ENCODE results near the gene BMPER. TPM values are rescaled to one million over a fixed set of nuclear protein-coding genes. Genes with fewer than 3 reads are reported as not detected.

BMPER gene
- total and polyA plus RNA-seq, 2 experiments from 2014 or later, result 40.5 to 97.3 TPM

- H3K4me2 ChIP-seq (ENCODE audit: unreplicated experiment), result no peak overlapping the region
- TF ChIP-seq EZH2 (IDR thresholded peaks at IDR 0.05; ENCODE audit: insufficient read depth, poor library complexity, severe bottlenecking), result no peak
- no peak for TF ChIP-seq EZH2phosphoT487 (IDR thresholded peaks at IDR 0.05; ENCODE audit: insufficient read depth, low read depth)
- H4K20me1 ChIP-seq (ENCODE audit: insufficient read depth), result no peaks in the 10 kb centered on the region
- H3K27me3 ChIP-seq (replicated peaks; ENCODE audit: insufficient read depth), result no peaks in the 10 kb centered on the region
- H3K9me2 ChIP-seq (ENCODE audit: insufficient read depth), result no peaks in the 10 kb centered on the region
- no peak overlapping the region for H3K4me3 ChIP-seq
- 88 to 90% methylated on average over 4 of the region's 4 CpGs for WGBS, 2 experiments (ENCODE audit: low coverage in 1 of 2, low lambda C conversion rate in 2 of 2, missing lambda C conversion rate in 2 of 2)
- peaks cover 26% of the 10 kb centered on the region for H3F3A ChIP-seq (ENCODE audit: insufficient read depth)
- peaks cover 18% of the 10 kb centered on the region for H3K36me3 ChIP-seq (ENCODE audit: low read depth)
- H3K4me1 ChIP-seq (ENCODE audit: insufficient read depth), result peaks cover 32% of the 10 kb centered on the region
- no peak for DNase-seq
- in situ Hi-C loops (cut with MboI), result no loop called here
- H3K9ac ChIP-seq, result no peak overlapping the region
- H3K27ac ChIP-seq, result no peak overlapping the region
- no peaks in the 10 kb centered on the region for H3K9me3 ChIP-seq (ENCODE audit: low read depth)
- 0 out of 2 replicates have a peak, but pooled peaks cover 10% of the 10 kb centered on the region for H3K79me2 ChIP-seq (ENCODE audit: insufficient read depth)
- H2AFZ ChIP-seq, result no peak overlapping the region
Observed at GRCh38 chr7:34015651-34016050, 110.3 kb downstream of the BMPER start.

GRCh38 chr7:34016876-34017275 lies 111.5 kb downstream of the BMPER start:
- Histone ChIP-seq H3K4me2 (ENCODE audit: unreplicated experiment) (no peak overlapping the region), H3K9me2 (ENCODE audit: insufficient read depth) (no peaks in the 10 kb centered on the region), H3F3A (ENCODE audit: insufficient read depth) (peaks cover 13% of the 10 kb centered on the region), H3K4me3 (no peak overlapping the region), H3K79me2 (ENCODE audit: insufficient read depth) (0 out of 2 replicates have a peak, but pooled peaks cover 10% of the 10 kb centered on the region), H3K9me3 (ENCODE audit: low read depth) (no peaks in the 10 kb centered on the region), H2AFZ (no peak overlapping the region), H3K9ac (no peak overlapping the region), H3K27me3 (replicated peaks; ENCODE audit: insufficient read depth) (no peaks in the 10 kb centered on the region), H3K36me3 (ENCODE audit: low read depth) (peaks cover 18% of the 10 kb centered on the region), H3K4me1 (ENCODE audit: insufficient read depth) (peaks cover 27% of the 10 kb centered on the region), H4K20me1 (ENCODE audit: insufficient read depth) (no peaks in the 10 kb centered on the region), H3K27ac (no peak overlapping the region)
- WGBS, 2 experiments (ENCODE audit: low coverage in 1 of 2, low lambda C conversion rate in 2 of 2, missing lambda C conversion rate in 2 of 2), result 81 to 93% methylated on average over 3 of the region's 3 CpGs
- no peak for TF ChIP-seq EZH2 (IDR thresholded peaks at IDR 0.05; ENCODE audit: insufficient read depth, poor library complexity, severe bottlenecking)
- no peak for TF ChIP-seq EZH2phosphoT487 (IDR thresholded peaks at IDR 0.05; ENCODE audit: insufficient read depth, low read depth)
- in situ Hi-C loops (cut with MboI), result no loop called here
- DNase-seq, result no peak

- Histone ChIP-seq H3K27me3 (replicated peaks; ENCODE audit: insufficient read depth) (no peaks in the 10 kb centered on the region), H3K79me2 (ENCODE audit: insufficient read depth) (0 out of 2 replicates have a peak, but pooled peaks cover 17% of the 10 kb centered on the region), H3K27ac (no peak overlapping the region), H3K9me2 (ENCODE audit: insufficient read depth) (no peaks in the 10 kb centered on the region), H3K4me3 (no peak overlapping the region), H2AFZ (no peak overlapping the region), H3K4me1 (ENCODE audit: insufficient read depth) (peaks cover 18% of the 10 kb centered on the region), H3F3A (ENCODE audit: insufficient read depth) (no peaks in the 10 kb centered on the region; the same call in 1 of the 2 replicates), H4K20me1 (ENCODE audit: insufficient read depth) (no peaks in the 10 kb centered on the region), H3K9ac (no peak overlapping the region), H3K4me2 (ENCODE audit: unreplicated experiment) (no peak overlapping the region), H3K36me3 (ENCODE audit: low read depth) (peaks cover 18% of the 10 kb centered on the region), H3K9me3 (ENCODE audit: low read depth) (no peaks in the 10 kb centered on the region)
- peak; percentile 32 for DNase-seq
- in situ Hi-C loops (cut with MboI), result no loop called here
- no peak for TF ChIP-seq EZH2 (IDR thresholded peaks at IDR 0.05; ENCODE audit: insufficient read depth, poor library complexity, severe bottlenecking)
- no peak for TF ChIP-seq EZH2phosphoT487 (IDR thresholded peaks at IDR 0.05; ENCODE audit: insufficient read depth, low read depth)
- 91 to 94% methylated on average over 7 of the region's 7 CpGs for WGBS, 2 experiments (ENCODE audit: low coverage in 1 of 2, low lambda C conversion rate in 2 of 2, missing lambda C conversion rate in 2 of 2)
Observed at GRCh38 chr7:34019301-34019790, 114.0 kb downstream of the BMPER start.

GRCh38 chr7:34022626-34023025 lies 117.3 kb downstream of the BMPER start:
- in situ Hi-C loops (cut with MboI), result no loop called here
- TF ChIP-seq EZH2 (IDR thresholded peaks at IDR 0.05; ENCODE audit: insufficient read depth, poor library complexity, severe bottlenecking), result no peak
- TF ChIP-seq EZH2phosphoT487 (IDR thresholded peaks at IDR 0.05; ENCODE audit: insufficient read depth, low read depth), result no peak
- WGBS, 2 experiments (ENCODE audit: low coverage in 1 of 2, low lambda C conversion rate in 2 of 2, missing lambda C conversion rate in 2 of 2), result 88 to 92% methylated on average over 5 of the region's 5 CpGs
- no peaks in the 10 kb centered on the region for H3K27me3 ChIP-seq (replicated peaks; ENCODE audit: insufficient read depth)
- H3K27ac ChIP-seq, result no peak overlapping the region
- H3K36me3 ChIP-seq (ENCODE audit: low read depth), result 0 out of 2 replicates have a peak, but pooled peaks cover 4% of the 10 kb centered on the region
- no peak overlapping the region for H3K4me3 ChIP-seq
- peaks cover 6% of the 10 kb centered on the region; the same call in 1 of the 2 replicates for H3K79me2 ChIP-seq (ENCODE audit: insufficient read depth)
- DNase-seq, result no peak
- no peak overlapping the region for H3K4me2 ChIP-seq (ENCODE audit: unreplicated experiment)
- H3K9me2 ChIP-seq (ENCODE audit: insufficient read depth), result no peaks in the 10 kb centered on the region
- H4K20me1 ChIP-seq (ENCODE audit: insufficient read depth), result no peaks in the 10 kb centered on the region
- H3K4me1 ChIP-seq (ENCODE audit: insufficient read depth), result peaks cover 18% of the 10 kb centered on the region
- no peaks in the 10 kb centered on the region; the same call in 1 of the 2 replicates for H3F3A ChIP-seq (ENCODE audit: insufficient read depth)
- no peaks in the 10 kb centered on the region for H3K9me3 ChIP-seq (ENCODE audit: low read depth)
- H3K9ac ChIP-seq, result no peak overlapping the region
- H2AFZ ChIP-seq, result no peak overlapping the region
